Endothelial cell of hepatic sinusoid (primary cell): Measurements from ENCODE around the gene WDPCP.
"Not testable (repeated sequence)": the region's sequence is repeated elsewhere in the genome, so short reads cannot be mapped to it uniquely, and the experiment has no call there.

Experiments used
- in situ Hi-C: cut with HindIII; loops from 2 replicates; pipeline ENCODE4 v1.10.0; 2017; ENCODE audit warnings: low sequenced_read_pairs

WDPCP gene

GRCh38 chr2:63590626-63591408 is 2.5 kb upstream of the WDPCP start:
- in situ Hi-C loops, result no loop called here

DNA sequence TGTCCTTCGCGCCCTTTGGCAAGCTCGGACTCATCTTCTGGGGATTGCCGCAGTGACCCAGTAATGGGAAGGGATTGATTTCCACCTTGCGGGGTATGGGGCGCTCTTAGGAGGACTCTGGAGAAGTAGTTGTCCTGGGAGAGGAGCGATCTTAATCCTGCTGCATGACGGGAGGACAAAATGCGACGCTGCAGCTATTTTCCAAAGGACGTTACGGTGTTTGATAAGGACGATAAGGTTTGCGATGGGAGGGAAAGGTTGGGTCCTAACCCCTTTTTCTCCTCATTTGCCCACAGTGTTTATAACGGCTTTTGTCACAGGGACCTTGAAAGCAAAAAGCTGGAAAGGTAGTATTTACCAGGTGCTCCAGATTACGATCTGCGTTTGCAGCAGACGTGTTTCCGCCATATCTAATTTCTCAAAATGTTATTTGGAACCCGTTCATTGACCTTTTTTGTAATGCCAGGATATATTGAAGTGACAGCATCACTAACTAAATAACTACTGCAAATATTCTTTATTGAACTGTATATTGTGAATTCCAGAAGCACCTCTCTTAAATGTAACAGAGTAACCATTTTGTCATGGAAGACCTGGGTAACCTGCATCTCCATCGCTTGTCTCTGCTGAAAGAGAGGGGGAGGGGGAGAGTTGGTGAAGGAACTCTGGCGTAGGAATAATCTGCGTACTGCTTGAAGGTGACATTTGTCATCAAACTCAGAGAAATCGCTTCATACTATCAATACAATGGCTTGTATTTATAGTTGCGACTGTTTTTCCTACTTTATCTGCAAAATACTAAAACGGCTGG is 1.1 kb upstream of the WDPCP start:
- in situ Hi-C loops, result no loop called here

GRCh38 chr2:63587814-63588384 is 378 bp downstream of the WDPCP start:
- in situ Hi-C loops, result no loop called here

- in situ Hi-C loops, result no loop called here
These were observed 5.4 kb downstream of the WDPCP start for GRCh38 chr2:63582873-63583272.

DNA sequence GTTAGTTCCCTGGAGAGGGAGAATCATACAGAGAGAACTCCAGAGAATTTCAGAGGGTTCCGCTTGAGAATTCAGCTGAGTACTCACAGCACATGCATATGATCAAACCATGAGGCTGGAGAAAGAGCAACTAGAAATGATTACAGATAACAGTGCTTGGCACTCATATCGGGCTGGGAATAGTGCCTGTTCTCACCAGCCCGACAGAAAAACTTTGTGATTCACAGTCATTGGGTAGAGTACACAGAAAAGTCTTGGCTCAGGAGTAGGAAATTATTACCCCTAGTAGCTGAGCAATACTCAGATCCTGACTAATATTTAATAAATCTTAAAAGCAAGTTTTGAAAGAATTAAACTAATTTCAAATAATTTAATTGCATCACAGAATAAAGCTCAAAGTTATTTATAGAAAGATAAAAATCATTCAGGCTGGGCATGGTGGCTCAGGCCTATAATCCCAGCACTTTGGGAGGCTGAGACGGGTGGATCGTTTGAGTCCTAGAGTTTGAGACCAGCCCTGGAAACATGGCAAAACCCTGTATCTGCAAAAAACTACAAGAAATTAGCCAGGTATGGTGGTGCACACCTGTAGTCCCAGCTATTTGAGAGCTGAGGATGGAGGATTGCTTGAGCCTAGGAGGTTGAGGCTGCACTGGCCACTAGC is 6.8 kb downstream of the WDPCP start:
- in situ Hi-C loops, result no loop called here

DNA sequence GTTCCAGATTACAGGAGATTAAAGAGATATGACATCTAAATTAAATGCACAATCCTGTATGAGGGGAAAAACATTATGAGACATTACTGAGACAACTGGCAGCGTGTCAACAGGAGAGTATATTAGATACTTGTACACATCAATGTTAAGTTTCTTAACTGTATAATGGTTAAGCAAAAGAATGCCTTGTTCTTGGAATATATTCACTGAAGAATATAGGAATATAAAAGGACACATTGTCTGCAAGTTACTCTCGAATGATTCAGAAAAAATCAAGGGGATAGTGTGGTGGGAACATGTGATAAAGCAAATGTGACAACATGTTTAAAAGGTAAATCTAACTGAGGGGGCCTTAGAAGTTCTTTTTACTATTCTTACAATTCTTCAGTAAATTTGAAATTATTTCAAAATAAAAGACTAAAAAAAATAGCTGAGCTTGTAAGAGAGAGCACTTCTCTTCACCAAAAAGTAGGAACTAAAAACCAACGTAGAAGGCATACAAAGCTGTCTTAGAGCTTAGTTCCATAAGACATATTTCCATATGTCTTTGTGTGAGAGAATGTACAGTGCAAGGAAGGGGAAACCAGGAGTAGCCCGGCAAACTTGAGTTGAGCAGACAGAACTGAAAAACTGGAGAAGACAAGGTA is 7.5 kb downstream of the WDPCP start:
- in situ Hi-C loops, result no loop called here

GRCh38 chr2:63578767-63579166 is 9.5 kb downstream of the WDPCP start:
- in situ Hi-C loops, result no loop called here

DNA sequence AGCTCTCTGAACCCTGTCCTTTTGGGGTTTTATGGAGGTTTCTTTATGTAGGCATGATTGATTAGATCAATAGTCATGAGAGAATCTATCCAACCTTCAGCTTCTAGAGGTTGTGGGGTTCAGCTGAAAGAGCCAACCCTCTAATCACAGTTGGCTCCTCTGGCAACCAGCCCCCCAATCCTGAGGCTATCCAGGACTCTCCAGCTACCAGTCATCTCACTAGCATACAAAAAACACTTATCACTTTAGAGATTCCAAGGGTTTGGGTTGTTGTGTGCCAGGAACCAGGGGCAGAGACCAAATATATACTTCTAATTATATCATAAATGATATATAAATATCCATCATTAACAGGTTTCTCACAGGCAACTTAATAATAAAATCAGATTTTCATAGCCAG is 11.7 kb downstream of the WDPCP start:
- in situ Hi-C loops, result no loop called here

GRCh38 chr2:63573726-63574345 is 14.4 kb downstream of the WDPCP start:
- in situ Hi-C loops, result not testable (repeated sequence)

DNA sequence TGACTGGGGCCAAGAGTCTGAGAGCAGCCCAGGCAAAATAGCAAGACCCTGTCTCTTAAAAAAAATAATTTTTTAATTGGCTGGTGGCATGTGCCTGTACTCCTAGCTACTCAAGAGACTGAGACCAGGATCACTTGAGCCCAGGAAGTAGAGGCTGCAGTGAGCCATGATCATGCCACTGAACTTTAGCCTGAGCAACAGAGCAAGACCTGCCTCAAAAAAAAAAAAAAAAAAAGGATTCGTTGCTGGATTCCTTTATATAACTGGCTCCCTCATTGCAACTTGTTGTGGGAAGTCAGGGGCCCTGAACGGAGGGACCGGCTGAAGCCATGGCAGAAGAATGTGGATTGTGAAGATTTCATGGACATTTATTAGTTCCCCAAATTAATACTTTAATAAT is 15.3 kb downstream of the WDPCP start:
- in situ Hi-C loops, result not testable (repeated sequence)

DNA sequence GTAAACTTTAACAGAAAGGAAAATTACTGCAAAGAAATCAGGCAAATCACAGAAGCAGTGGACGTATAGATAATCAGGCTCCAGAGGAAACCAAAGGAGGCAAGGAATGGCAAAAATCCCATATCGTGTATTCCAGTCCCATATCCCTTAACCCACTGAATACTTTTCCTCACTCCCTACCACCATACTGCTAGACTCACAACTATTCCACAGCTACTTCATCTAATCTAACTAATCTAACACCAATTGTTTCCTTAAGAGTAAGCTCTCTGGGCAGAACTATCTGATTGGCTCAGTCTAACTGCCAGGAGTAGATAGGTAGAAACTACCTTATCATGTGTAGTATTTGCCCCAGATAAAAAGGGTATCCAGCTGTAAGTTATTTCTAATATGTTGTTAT is 16.3 kb downstream of the WDPCP start:
- in situ Hi-C loops, result no loop called here

DNA sequence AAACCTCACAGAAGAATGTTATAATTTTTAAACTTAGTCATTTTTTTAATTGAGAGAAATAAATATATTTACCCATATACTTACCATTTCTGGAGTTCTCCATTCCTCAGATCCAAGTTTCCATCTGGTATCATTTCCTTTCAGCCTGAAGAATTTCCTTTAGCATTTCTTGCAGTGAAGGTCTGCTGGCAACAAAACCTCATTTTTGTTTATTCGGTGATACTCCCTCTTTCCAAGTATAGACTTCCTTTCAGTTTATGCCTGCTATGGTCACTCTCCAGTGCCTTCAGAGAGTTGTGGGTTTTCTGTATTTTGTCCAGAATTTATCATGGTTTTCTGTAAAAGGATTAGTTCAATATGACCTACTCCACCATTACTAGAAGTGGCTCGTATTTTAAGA is 17.0 kb downstream of the WDPCP start:
- in situ Hi-C loops, result no loop called here

- in situ Hi-C loops, result no loop called here
These were observed 18.5 kb downstream of the WDPCP start for GRCh38 chr2:63569740-63570139.

DNA sequence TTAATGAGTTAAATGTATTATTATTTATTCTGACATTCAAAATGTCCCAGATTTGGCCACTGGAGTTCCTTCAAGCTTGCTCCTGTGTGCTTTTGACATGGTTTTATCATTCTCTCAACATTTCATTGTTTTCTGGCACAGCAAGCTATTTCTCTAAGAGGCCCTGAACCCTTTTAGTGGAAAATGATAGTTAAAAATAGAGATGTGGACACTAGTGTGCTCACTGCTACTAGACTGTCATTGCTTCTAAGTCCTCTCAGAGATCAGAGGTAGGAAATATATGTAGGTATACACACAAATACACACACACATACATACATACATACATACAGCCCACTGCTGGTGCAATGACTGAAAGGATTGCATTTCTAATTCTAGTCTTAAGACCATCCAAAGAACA is 25.5 kb downstream of the WDPCP start:
- in situ Hi-C loops, result no loop called here

- in situ Hi-C loops, result not testable (repeated sequence)
These were observed 29.4 kb downstream of the WDPCP start for GRCh38 chr2:63558922-63559321.

GRCh38 chr2:63557819-63558218 is 30.5 kb downstream of the WDPCP start:
- in situ Hi-C loops, result not testable (repeated sequence)

GRCh38 chr2:63555931-63556330 is 32.3 kb downstream of the WDPCP start:
- in situ Hi-C loops, result no loop called here

DNA sequence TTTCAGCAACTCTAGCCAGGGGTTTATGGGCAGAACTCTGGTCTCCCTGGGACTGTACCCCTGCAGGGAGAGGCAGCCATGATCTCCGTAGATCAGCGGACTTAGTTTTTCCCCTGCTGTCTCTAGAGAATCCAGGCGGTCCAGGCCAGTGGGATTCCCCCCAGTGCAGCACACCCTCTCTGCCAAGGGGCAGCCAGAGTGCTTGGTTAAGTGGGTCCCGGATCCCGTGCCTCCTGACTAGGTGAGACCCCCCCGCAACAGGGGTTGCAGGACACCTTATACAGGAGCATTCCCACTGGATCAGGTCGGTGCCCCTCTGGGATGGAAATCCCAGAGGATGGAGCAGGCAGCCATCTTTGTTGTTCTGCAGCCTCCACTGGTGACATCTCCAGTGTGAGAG is 33.0 kb downstream of the WDPCP start:
- in situ Hi-C loops, result no loop called here

DNA sequence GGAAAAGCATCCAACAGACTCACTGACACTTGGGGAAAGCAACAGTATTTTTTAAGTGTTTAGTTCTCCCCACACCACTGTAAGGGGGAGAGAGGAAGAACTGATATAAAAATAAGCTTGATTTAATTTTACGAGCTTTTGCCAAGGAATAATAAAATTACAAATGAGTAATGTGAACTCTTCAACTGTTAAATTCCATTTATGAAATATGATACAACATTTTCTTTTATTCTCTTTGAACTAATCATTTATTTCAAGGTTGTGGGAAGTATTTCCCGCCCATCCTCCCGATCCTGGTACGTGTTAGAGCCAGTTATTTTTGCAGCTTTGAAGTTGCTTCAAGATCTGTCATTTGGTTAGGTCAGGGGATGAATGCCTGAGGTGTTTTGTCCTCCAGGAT is 35.2 kb downstream of the WDPCP start:
- in situ Hi-C loops, result no loop called here

DNA sequence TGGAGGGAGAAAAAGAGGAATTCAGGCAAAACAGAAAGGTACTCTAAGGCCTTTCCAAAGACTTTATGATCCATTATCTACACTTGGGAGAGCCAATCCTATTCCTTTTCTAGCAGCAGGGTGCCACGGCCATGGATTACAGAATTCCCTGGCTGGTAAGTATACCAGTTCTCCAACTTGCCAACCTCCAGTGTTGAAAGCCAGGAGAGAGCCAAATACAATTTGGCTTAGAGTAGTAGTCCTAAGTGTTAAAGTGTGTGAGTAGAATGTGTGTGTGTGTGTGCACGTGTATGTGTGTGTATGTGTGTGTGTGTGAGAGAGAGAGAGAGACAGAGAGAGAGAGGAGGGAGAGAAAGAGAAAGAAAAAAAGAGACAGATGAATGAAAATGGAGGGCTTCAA is 43.3 kb downstream of the WDPCP start:
- in situ Hi-C loops, result no loop called here
